MM.1S (cell line): Measurements from ENCODE around the gene TTLL11.

Source experiments
- DNase-seq: peaks from one replicate; pipeline ENCODE4 v3.0.0-alpha.2; 2015
- H2AFZ ChIP-seq: fragments of 300-600 bp; sonication (generic); 2 replicates; pipeline ENCODE4 v1.6.0; 2016; ENCODE audit warnings: antibody characterized with exemption, low read length
- H3F3A ChIP-seq: fragments of 300-600 bp; sonication (generic); 2 replicates; pipeline ENCODE4 v1.6.1; 2016; ENCODE audit warnings: mild to moderate bottlenecking, antibody characterized with exemption, low read length, moderate library complexity, mixed read lengths; ENCODE audit not compliant: insufficient read depth
- H3K27ac ChIP-seq: fragments of 300-600 bp; sonication (generic); 2 replicates; pipeline ENCODE4 v1.5.1; 2016; ENCODE audit warnings: mild to moderate bottlenecking, low read length
- H3K27me3 ChIP-seq: fragments of 300-600 bp; sonication (generic); replicated peaks from 2 replicates; pipeline ENCODE4 v1.6.0; 2016; ENCODE audit warnings: low read length; ENCODE audit not compliant: insufficient read depth
- H3K36me3 ChIP-seq: fragments of 300-600 bp; sonication (generic); replicated peaks from 2 replicates; pipeline ENCODE4 v1.6.1; 2016; ENCODE audit warnings: mild to moderate bottlenecking, low read length, mixed read lengths; ENCODE audit not compliant: insufficient read depth
- H3K4me1 ChIP-seq: fragments of 300-600 bp; sonication (generic); 2 replicates; pipeline ENCODE4 v1.6.1; 2016; ENCODE audit warnings: low read length, mixed read lengths
- H3K4me2 ChIP-seq: fragments of 300-600 bp; sonication (generic); 2 replicates; pipeline ENCODE4 v1.6.0; 2016; ENCODE audit warnings: low read depth, low read length
- H3K4me3 ChIP-seq: fragments of 300-600 bp; sonication (generic); 2 replicates; pipeline ENCODE4 v1.5.1; 2016; ENCODE audit warnings: low read length, mixed read lengths
- H3K79me2 ChIP-seq: fragments of 300-600 bp; sonication (generic); 2 replicates; pipeline ENCODE4 v1.6.1; 2016; ENCODE audit warnings: mixed run types, low read length, mixed read lengths
- H3K9ac ChIP-seq: fragments of 300-600 bp; sonication (generic); 2 replicates; pipeline ENCODE4 v1.6.1; 2016; ENCODE audit warnings: low read length, mixed read lengths
- H3K9me2 ChIP-seq: fragments of 300-600 bp; sonication (generic); replicated peaks from 2 replicates; pipeline ENCODE4 v1.6.1; 2016; ENCODE audit warnings: mild to moderate bottlenecking, low read length, mixed read lengths; ENCODE audit not compliant: insufficient read depth
- H3K9me3 ChIP-seq: fragments of 300-600 bp; sonication (generic); replicated peaks from 2 replicates; pipeline ENCODE4 v1.6.1; 2016; ENCODE audit warnings: mild to moderate bottlenecking, low read length, mixed read lengths; ENCODE audit not compliant: insufficient read depth
- H4K20me1 ChIP-seq: fragments of 300-600 bp; sonication (generic); 2 replicates; pipeline ENCODE4 v1.6.1; 2016; ENCODE audit warnings: mild to moderate bottlenecking, low read length, moderate library complexity, mixed read lengths; ENCODE audit not compliant: insufficient read depth
- CTCF ChIP-seq: fragments of 300-600 bp; sonication (generic); IDR thresholded peaks from 2 replicates; pipeline ENCODE4 v1.5.1; 2016; ENCODE audit warnings: antibody characterized with exemption, low read length, mixed read lengths
- EZH2 ChIP-seq: fragments of 300-600 bp; sonication (generic); optimal IDR thresholded peaks from 2 replicates; pipeline ENCODE3; 2017; ENCODE audit warnings: low read depth, mild to moderate bottlenecking, antibody characterized with exemption, low read length, mixed read lengths
- EZH2phosphoT487 ChIP-seq: fragments of 300-600 bp; sonication (generic); IDR thresholded peaks from 2 replicates; pipeline ENCODE4 v1.6.1; 2018; ENCODE audit warnings: antibody characterized with exemption, low read length

TTLL11 gene

GRCh38 chr9:121890746-121891145 is 202.4 kb downstream of the TTLL11 start:
- Histone ChIP-seq H4K20me1 (no peaks in the 10 kb centered on the region), H3F3A (no peaks in the 10 kb centered on the region), H3K27me3 (no peaks in the 10 kb centered on the region), H3K4me1 (no peaks in the 10 kb centered on the region), H3K4me2 (no peak overlapping the region), H3K27ac (no peak overlapping the region), H3K79me2 (no peaks in the 10 kb centered on the region), H2AFZ (no peak overlapping the region), H3K36me3 (no peaks in the 10 kb centered on the region), H3K9ac (no peak overlapping the region), H3K4me3 (no peak overlapping the region), H3K9me3 (no peaks in the 10 kb centered on the region), H3K9me2 (no peaks in the 10 kb centered on the region)
- no peak for DNase-seq
- TF ChIP-seq EZH2phosphoT487 (no peak), EZH2 (no peak), CTCF (no peak)

- no peak overlapping the region for H3K9ac ChIP-seq
- H4K20me1 ChIP-seq: no peaks in the 10 kb centered on the region
- H3K27ac ChIP-seq: no peak overlapping the region
- H3F3A ChIP-seq: no peaks in the 10 kb centered on the region
- H3K79me2 ChIP-seq: no peaks in the 10 kb centered on the region
- H3K9me2 ChIP-seq: no peaks in the 10 kb centered on the region
- no peaks in the 10 kb centered on the region for H3K4me1 ChIP-seq
- H3K27me3 ChIP-seq: no peaks in the 10 kb centered on the region
- TF ChIP-seq EZH2: no peak
- TF ChIP-seq CTCF: no peak
- no peak for TF ChIP-seq EZH2phosphoT487
- H2AFZ ChIP-seq: no peak overlapping the region
- H3K4me3 ChIP-seq: no peak overlapping the region
- H3K9me3 ChIP-seq: no peaks in the 10 kb centered on the region
- no peak for DNase-seq
- H3K36me3 ChIP-seq: no peaks in the 10 kb centered on the region
- H3K4me2 ChIP-seq: no peak overlapping the region
Observed at GRCh38 chr9:121889990-121890563, 203.0 kb downstream of the TTLL11 start.

GRCh38 chr9:121888438-121888775 is 204.7 kb downstream of the TTLL11 start:
- TF ChIP-seq EZH2 (no peak), CTCF (no peak), EZH2phosphoT487 (no peak)
- H3K9ac ChIP-seq: no peak overlapping the region
- H3K27me3 ChIP-seq: no peaks in the 10 kb centered on the region
- no peak for DNase-seq
- H3K4me2 ChIP-seq: no peak overlapping the region
- no peaks in the 10 kb centered on the region for H3K79me2 ChIP-seq
- no peaks in the 10 kb centered on the region for H3F3A ChIP-seq
- no peaks in the 10 kb centered on the region for H3K9me2 ChIP-seq
- H3K4me1 ChIP-seq: no peaks in the 10 kb centered on the region
- H4K20me1 ChIP-seq: no peaks in the 10 kb centered on the region
- no peak overlapping the region for H3K27ac ChIP-seq
- H3K4me3 ChIP-seq: no peak overlapping the region
- no peaks in the 10 kb centered on the region for H3K9me3 ChIP-seq
- no peaks in the 10 kb centered on the region for H3K36me3 ChIP-seq
- H2AFZ ChIP-seq: no peak overlapping the region
